ENCODE data around the gene CPA4. TPM values are rescaled to one million over a fixed set of nuclear protein-coding genes. Genes with fewer than 3 reads are reported as not detected.

Gene CPA4
- total and polyA plus RNA-seq, 4 donors, result 0.03 to 0.05 TPM; not detected in 2

GRCh38 chr7:130351791-130352090, 58.8 kb downstream of the CPA4 start:
- 72% methylated on average over 6 of the region's 6 CpGs for WGBS
- no peaks in the 10 kb centered on the region for H3K36me3 ChIP-seq (ENCODE audit: control insufficient read depth in 4 of 4, insufficient read depth in 3 of 4, low read depth in 1 of 4, low read length in 3 of 4)
- DNase-seq (ENCODE audit: low spot score), result no peak
- TF ChIP-seq MAX (IDR thresholded peaks at IDR 0.05) (no peak), RXRA (IDR thresholded peaks at IDR 0.05) (no peak), YY1 (IDR thresholded peaks at IDR 0.05) (no peak), JUND (IDR thresholded peaks at IDR 0.05) (no peak), EGR1 (IDR thresholded peaks at IDR 0.05; ENCODE audit: low read depth in 2 of 2) (no peak), REST (IDR thresholded peaks at IDR 0.05) (no peak), NR2F2 (IDR thresholded peaks at IDR 0.05) (no peak), RAD21 (IDR thresholded peaks at IDR 0.05) (no peak), ATF3 (IDR thresholded peaks at IDR 0.05) (no peak), HNF4G (IDR thresholded peaks at IDR 0.05) (no peak), TAF1 (conservative IDR thresholded peaks at IDR 0.05) (no peak), FOXA2 (IDR thresholded peaks at IDR 0.05) (no peak)
- H3K9me3 ChIP-seq (ENCODE audit: control insufficient read depth in 4 of 4, low read length in 3 of 4), result no peaks in the 10 kb centered on the region
- no peaks in the 10 kb centered on the region for H3K4me1 ChIP-seq (ENCODE audit: control insufficient read depth in 4 of 4, insufficient read depth in 4 of 4, low read length in 3 of 4)
- no peak overlapping the region for H3K9ac ChIP-seq (ENCODE audit: low read depth in 1 of 2, low read length in 2 of 2)
- H3K27ac ChIP-seq (ENCODE audit: low read depth in 1 of 2, low read length in 2 of 2), result peak overlapping the region in 1 of 2 donors; percentile 31
- no peak overlapping the region for H3K4me3 ChIP-seq (ENCODE audit: low read depth in 1 of 3, low read length in 3 of 3)
- H3K27me3 ChIP-seq (ENCODE audit: control insufficient read depth in 4 of 4, insufficient read depth in 4 of 4, low read length in 3 of 4), result peaks cover 0 to 3% (median 0%) of the 10 kb centered on the region in 4 donors

- WGBS, result 71% methylated on average over 20 of the region's 20 CpGs
- H3K4me3 ChIP-seq (ENCODE audit: low read depth in 1 of 3, low read length in 3 of 3), result no peak overlapping the region
- DNase-seq (ENCODE audit: low spot score), result no peak
- H3K9ac ChIP-seq (ENCODE audit: low read depth in 1 of 2, low read length in 2 of 2), result no peak overlapping the region
- H3K27me3 ChIP-seq (ENCODE audit: control insufficient read depth in 4 of 4, insufficient read depth in 4 of 4, low read length in 3 of 4), result peaks cover 0 to 3% (median 0%) of the 10 kb centered on the region in 4 donors
- TF ChIP-seq RXRA (IDR thresholded peaks at IDR 0.05), result no peak
- TF ChIP-seq JUND (IDR thresholded peaks at IDR 0.05), result peak; percentile 79 to 87
- no peaks in the 10 kb centered on the region for H3K4me1 ChIP-seq (ENCODE audit: control insufficient read depth in 4 of 4, insufficient read depth in 4 of 4, low read length in 3 of 4)
- H3K27ac ChIP-seq (ENCODE audit: low read depth in 1 of 2, low read length in 2 of 2), result peak overlapping the region in 1 of 2 donors; percentile 42
- no peaks in the 10 kb centered on the region for H3K9me3 ChIP-seq (ENCODE audit: control insufficient read depth in 4 of 4, low read length in 3 of 4)
- H3K36me3 ChIP-seq (ENCODE audit: control insufficient read depth in 4 of 4, insufficient read depth in 3 of 4, low read depth in 1 of 4, low read length in 3 of 4), result no peaks in the 10 kb centered on the region
Observed at GRCh38 chr7:130352194-130353074, 59.5 kb downstream of the CPA4 start.

GRCh38 chr7:130353196-130353595, 60.2 kb downstream of the CPA4 start:
- Histone ChIP-seq H3K27me3 (ENCODE audit: control insufficient read depth in 4 of 4, insufficient read depth in 4 of 4, low read length in 3 of 4) (peaks cover 0 to 3% (median 0%) of the 10 kb centered on the region in 4 donors), H3K27ac (ENCODE audit: low read depth in 1 of 2, low read length in 2 of 2) (no peak overlapping the region)
- WGBS, result 83% methylated on average over 7 of the region's 7 CpGs
- TF ChIP-seq GABPA (IDR thresholded peaks at IDR 0.05 in 1 of 2, conservative IDR thresholded peaks at IDR 0.05 in 1 of 2) (no peak), REST (IDR thresholded peaks at IDR 0.05) (no peak), HNF4A (conservative IDR thresholded peaks at IDR 0.05) (no peak), FOXA1 (IDR thresholded peaks at IDR 0.05) (no peak), TAF1 (conservative IDR thresholded peaks at IDR 0.05) (no peak), CTCF (IDR thresholded peaks at IDR 0.05; ENCODE audit: low read depth, low read length, missing input control) (no peak), NR2F2 (IDR thresholded peaks at IDR 0.05) (no peak), RXRA (IDR thresholded peaks at IDR 0.05) (no peak), FOXA2 (IDR thresholded peaks at IDR 0.05) (no peak), SP1 (IDR thresholded peaks at IDR 0.05) (no peak), ATF3 (IDR thresholded peaks at IDR 0.05) (no peak)

More at GRCh38 chr7:130353196-130353595, 60.2 kb downstream of the CPA4 start:
- DNase-seq (ENCODE audit: low spot score), result no peak
- Histone ChIP-seq H3K4me3 (ENCODE audit: low read depth in 1 of 3, low read length in 3 of 3) (no peak overlapping the region), H3K9ac (ENCODE audit: low read depth in 1 of 2, low read length in 2 of 2) (no peak overlapping the region), H3K4me1 (ENCODE audit: control insufficient read depth in 4 of 4, insufficient read depth in 4 of 4, low read length in 3 of 4) (no peaks in the 10 kb centered on the region), H3K36me3 (ENCODE audit: control insufficient read depth in 4 of 4, insufficient read depth in 3 of 4, low read depth in 1 of 4, low read length in 3 of 4) (no peaks in the 10 kb centered on the region), H3K9me3 (ENCODE audit: control insufficient read depth in 4 of 4, low read length in 3 of 4) (no peaks in the 10 kb centered on the region)

All from liver (tissue), 9 donors.